Dermis microvascular lymphatic vessel endothelial cell (primary cell): ENCODE measurements around the gene TMPRSS2. TPM values are rescaled to one million over a fixed set of nuclear protein-coding genes. Genes with fewer than 3 reads are reported as not detected.

Experiments used
- DNase-seq, 2 donors: peaks; one replicate each; pipeline versions ENCODE4 v3.0.0 to v3.0.0-alpha.2; 2010; ENCODE audit warnings: low read depth in 2 of 2
- total RNA-seq: library from RNA; depleted of rRNA; stranded (reverse); fragments of >200 nt; gene quantifications from 2 replicates; pipeline ENCODE4 v1.2.1, GENCODE V29; 2014

TMPRSS2 gene
- total RNA-seq, 1 donor from 2014 or later, result not detected

GRCh38 chr21:41481191-41481590 is 26.8 kb downstream of the TMPRSS2 start:
- no peak for DNase-seq

GRCh38 chr21:41480086-41480690 is 27.8 kb downstream of the TMPRSS2 start:
- no peak for DNase-seq

- DNase-seq, result no peak
Observed at GRCh38 chr21:41479686-41480085, 28.3 kb downstream of the TMPRSS2 start.

- DNase-seq, result no peak
Observed at GRCh38 chr21:41478319-41479177, 29.4 kb downstream of the TMPRSS2 start.

GRCh38 chr21:41477641-41478318 is 30.2 kb downstream of the TMPRSS2 start:
- DNase-seq, result no peak

- no peak for DNase-seq
Observed at GRCh38 chr21:41475714-41476420, 32.1 kb downstream of the TMPRSS2 start.

- no peak for DNase-seq
Observed at GRCh38 chr21:41472753-41473548, 35.0 kb downstream of the TMPRSS2 start.

GRCh38 chr21:41470054-41470453 is 37.9 kb downstream of the TMPRSS2 start:
- DNase-seq, result no peak

- DNase-seq, result no peak
Observed at GRCh38 chr21:41466024-41466820, 41.7 kb downstream of the TMPRSS2 start.

GRCh38 chr21:41465176-41465781 is 42.7 kb downstream of the TMPRSS2 start:
- DNase-seq, result no peak

GRCh38 chr21:41460578-41461527 is 47.1 kb downstream of the TMPRSS2 start:
- DNase-seq, result peak; percentile 57 to 69

- no peak for DNase-seq
Observed at GRCh38 chr21:41459884-41460534, 47.9 kb downstream of the TMPRSS2 start.

GRCh38 chr21:41458559-41458958 is 49.4 kb downstream of the TMPRSS2 start:
- no peak for DNase-seq

GRCh38 chr21:41458121-41458520 is 49.8 kb downstream of the TMPRSS2 start:
- no peak for DNase-seq

GRCh38 chr21:41453761-41454160 is 54.2 kb downstream of the TMPRSS2 start:
- DNase-seq, result no peak

- no peak for DNase-seq
Observed at GRCh38 chr21:41453198-41453597, 54.8 kb downstream of the TMPRSS2 start.

- no peak for DNase-seq
Observed at GRCh38 chr21:41451753-41452676, 55.9 kb downstream of the TMPRSS2 start.
